Right ventricle myocardium superior (tissue), 1 donor: ENCODE results near the gene METTL9. TPM values are rescaled to one million over a fixed set of nuclear protein-coding genes. Genes with fewer than 3 reads are reported as not detected.
"Not testable (repeated sequence)": the region's sequence is repeated elsewhere in the genome, so short reads cannot be mapped to it uniquely, and the experiment has no call there.

Source experiments
- ATAC-seq: fragments of 200-7000 bp; cut with Tn5 transposase; one replicate; pipeline ENCODE4 v1.9.1; 2020; ENCODE audit warnings: mild to moderate bottlenecking; ENCODE audit not compliant: poor library complexity
- DNase-seq: peaks from one replicate; pipeline ENCODE4 v3.0.0-alpha.2; 2020
- intact Hi-C: fragments of 100-400 bp; cut with DNase I; formaldehyde crosslinking; loops from one replicate; pipeline ENCODE4 v1.11.2; 2022
- total RNA-seq: library from RNA; stranded (reverse); fragmentation: NEBNext Ultra II Directional; extraction: Animal tissue kit (Norgen Biotek cat#: 25700); gene quantifications from one replicate; pipeline ENCODE4 v1.2.1, GENCODE V29; 2021
- donor health status: DM: no; HTN: yes; CAD: no; lungs with severe emphysema.

METTL9 gene
- total RNA-seq, 1 donor from 2014 or later: 47.4 TPM

GRCh38 chr16:21680714-21681113 is 81.3 kb downstream of the METTL9 start:
- intact Hi-C loops, DNase-seq, ATAC-seq: not testable (repeated sequence)

GRCh38 chr16:21683184-21683583 is 83.8 kb downstream of the METTL9 start:
- ATAC-seq (no peak), DNase-seq (no peak)
- intact Hi-C loops: no loop called here

- ATAC-seq (no peak), DNase-seq (no peak)
- intact Hi-C loops: no loop called here
These were observed 84.8 kb downstream of the METTL9 start for GRCh38 chr16:21684199-21684598.

GRCh38 chr16:21685034-21685455 is 85.7 kb downstream of the METTL9 start:
- no peak for DNase-seq
- intact Hi-C loops: no loop called here
- ATAC-seq: no peak

GRCh38 chr16:21689107-21689506 is 89.7 kb downstream of the METTL9 start:
- intact Hi-C loops: no loop called here
- no peak for DNase-seq
- ATAC-seq: no peak

- intact Hi-C loops, DNase-seq, ATAC-seq: not testable (repeated sequence)
These were observed 91.6 kb downstream of the METTL9 start for GRCh38 chr16:21690967-21691366.

- ATAC-seq (no peak), DNase-seq (no peak)
- intact Hi-C loops: no loop called here
These were observed 95.2 kb downstream of the METTL9 start for GRCh38 chr16:21694609-21695008.

- intact Hi-C loops: no loop called here
- ATAC-seq (no peak), DNase-seq (no peak)
These were observed 97.7 kb downstream of the METTL9 start for GRCh38 chr16:21697032-21697431.

- intact Hi-C loops: no loop called here
- DNase-seq (no peak), ATAC-seq (no peak)
These were observed 99.0 kb downstream of the METTL9 start for GRCh38 chr16:21698169-21699032.

GRCh38 chr16:21701271-21701670 is 101.9 kb downstream of the METTL9 start:
- DNase-seq (no peak), ATAC-seq (no peak)
- intact Hi-C loops: no loop called here

- no peak for DNase-seq
- ATAC-seq: no peak
- intact Hi-C loops: no loop called here
These were observed 102.9 kb downstream of the METTL9 start for GRCh38 chr16:21702276-21702675.

GRCh38 chr16:21703156-21703555 is 103.8 kb downstream of the METTL9 start:
- ATAC-seq (no peak), DNase-seq (no peak)
- intact Hi-C loops: no loop called here

GRCh38 chr16:21703589-21704174 is 104.3 kb downstream of the METTL9 start:
- ATAC-seq: no peak
- no peak for DNase-seq
- intact Hi-C loops: no loop called here

- intact Hi-C loops: no loop called here
- DNase-seq: no peak
- ATAC-seq: no peak
These were observed 104.9 kb downstream of the METTL9 start for GRCh38 chr16:21704266-21704665.

- no peak for ATAC-seq
- no peak for DNase-seq
- intact Hi-C loops: loop anchor here (5.0 kb wide), 2 partner anchors 47 to 122 kb away; no protein-coding TSS in a partner anchor
These were observed 105.4 kb downstream of the METTL9 start for GRCh38 chr16:21704733-21705132.

Other genes starting within 250 kb of the METTL9 start
- gene IGSF6, start 53.0 kb downstream of the METTL9 start, total RNA-seq: 2.5 TPM
- not detected for gene OTOA, start 64.4 kb downstream of the METTL9 start, total RNA-seq